Measurements from ENCODE around the gene PHPT1.

Gene PHPT1

GRCh38 chr9:136850866-136851775 lies 1.9 kb downstream of the PHPT1 start:
- TF ChIP-seq Cebpa-rat (IDR thresholded peaks at IDR 0.05), result no peak
- Histone ChIP-seq H3K4me1 (peaks cover 59% of the 10 kb centered on the region), H3K9me3 (peaks cover 3% of the 10 kb centered on the region; the same call in 1 of the 2 replicates)

GRCh38 chr9:136851941-136852663 lies 2.9 kb downstream of the PHPT1 start, which contains the start of gene MAMDC4:
Gene MAMDC4, plus strand, starts transcription at chr9:136852346. Its CDS starts 71 bp downstream, at chr9:136852417.
- H3K36me3 ChIP-seq, result peaks cover 26% of the 10 kb centered on the region
- no peaks in the 10 kb centered on the region for H3K9me3 ChIP-seq
- TF ChIP-seq Cebpa-rat (IDR thresholded peaks at IDR 0.05), result no peak
- H4K20me1 ChIP-seq, result peaks cover 53% of the 10 kb centered on the region
- H3K4me3 ChIP-seq, result no peak within 1 kb of the TSS
- no peak within 1 kb of the TSS for H3K27ac ChIP-seq
- no peak within 1 kb of the TSS for H3K4me2 ChIP-seq
- peaks cover 65% of the 10 kb centered on the region for H3K4me1 ChIP-seq
- peaks cover 8% of the 10 kb centered on the region; the same call in 1 of the 2 replicates for H3K27me3 ChIP-seq
- H3K9ac ChIP-seq, result no peak within 1 kb of the TSS; the same call in 1 of the 2 replicates

More at GRCh38 chr9:136850866-136851775, 1.9 kb downstream of the PHPT1 start:
- Histone ChIP-seq H3K27ac (no peak overlapping the region), H3K36me3 (peaks cover 22% of the 10 kb centered on the region), H3K9ac (no peak overlapping the region; the same call in 1 of the 2 replicates), H3K4me2 (peak overlapping the region; percentile 100; the same call in 1 of the 2 replicates), H3K27me3 (peaks cover 18% of the 10 kb centered on the region), H4K20me1 (peaks cover 43% of the 10 kb centered on the region), H3K4me3 (no peak overlapping the region)

- H3K27me3 ChIP-seq, result peaks cover 3% of the 10 kb centered on the region; the same call in 1 of the 2 replicates
- no peak overlapping the region for H3K4me2 ChIP-seq
- H3K9me3 ChIP-seq, result no peaks in the 10 kb centered on the region
- peaks cover 33% of the 10 kb centered on the region for H3K36me3 ChIP-seq
- no peak overlapping the region for H3K27ac ChIP-seq
- TF ChIP-seq Cebpa-rat (IDR thresholded peaks at IDR 0.05), result no peak
- no peak overlapping the region for H3K9ac ChIP-seq
- H4K20me1 ChIP-seq, result peaks cover 61% of the 10 kb centered on the region
- no peak overlapping the region for H3K4me3 ChIP-seq
- H3K4me1 ChIP-seq, result peaks cover 68% of the 10 kb centered on the region
Measured at GRCh38 chr9:136852664-136853595, 3.7 kb downstream of the PHPT1 start.

GRCh38 chr9:136853596-136854112 lies 4.4 kb downstream of the PHPT1 start:
- Histone ChIP-seq H3K4me3 (no peak overlapping the region), H4K20me1 (peaks cover 68% of the 10 kb centered on the region), H3K9me3 (no peaks in the 10 kb centered on the region), H3K27ac (0 out of 2 replicates have a peak overlapping the region, but pooled peaks have one; percentile 49), H3K9ac (no peak overlapping the region), H3K4me2 (peak overlapping the region; percentile 95), H3K36me3 (peaks cover 40% of the 10 kb centered on the region), H3K27me3 (no peaks in the 10 kb centered on the region), H3K4me1 (peaks cover 70% of the 10 kb centered on the region)
- no peak for TF ChIP-seq Cebpa-rat (IDR thresholded peaks at IDR 0.05)

GRCh38 chr9:136854113-136854841 lies 5.1 kb downstream of the PHPT1 start:
- Histone ChIP-seq H3K9me3 (no peaks in the 10 kb centered on the region), H3K36me3 (peaks cover 40% of the 10 kb centered on the region), H3K4me1 (peaks cover 76% of the 10 kb centered on the region)

GRCh38 chr9:136854842-136855460 lies 5.7 kb downstream of the PHPT1 start:
- Histone ChIP-seq H3K9me3 (no peaks in the 10 kb centered on the region), H3K27ac (0 out of 2 replicates have a peak overlapping the region, but pooled peaks have one; percentile 4), H4K20me1 (peaks cover 77% of the 10 kb centered on the region), H3K36me3 (peaks cover 40% of the 10 kb centered on the region), H3K27me3 (no peaks in the 10 kb centered on the region), H3K9ac (peak overlapping the region; percentile 38; the same call in 1 of the 2 replicates), H3K4me2 (peak overlapping the region; percentile 95), H3K4me1 (peaks cover 79% of the 10 kb centered on the region), H3K4me3 (no peak overlapping the region)
- TF ChIP-seq Cebpa-rat (IDR thresholded peaks at IDR 0.05), result no peak

More at GRCh38 chr9:136854113-136854841, 5.1 kb downstream of the PHPT1 start:
- no peak for TF ChIP-seq Cebpa-rat (IDR thresholded peaks at IDR 0.05)
- Histone ChIP-seq H3K9ac (peak overlapping the region; percentile 38; the same call in 1 of the 2 replicates), H3K27ac (0 out of 2 replicates have a peak overlapping the region, but pooled peaks have one; percentile 49), H3K27me3 (no peaks in the 10 kb centered on the region), H3K4me3 (no peak overlapping the region), H4K20me1 (peaks cover 74% of the 10 kb centered on the region), H3K4me2 (peak overlapping the region; percentile 95)

- H3K4me3 ChIP-seq, result no peak overlapping the region
- no peak for TF ChIP-seq Cebpa-rat (IDR thresholded peaks at IDR 0.05)
- peaks cover 79% of the 10 kb centered on the region for H3K4me1 ChIP-seq
- peaks cover 77% of the 10 kb centered on the region for H4K20me1 ChIP-seq
- peaks cover 36% of the 10 kb centered on the region for H3K36me3 ChIP-seq
- H3K9me3 ChIP-seq, result no peaks in the 10 kb centered on the region
- no peaks in the 10 kb centered on the region for H3K27me3 ChIP-seq
- H3K9ac ChIP-seq, result no peak overlapping the region
- H3K27ac ChIP-seq, result peak overlapping the region; percentile 53
- H3K4me2 ChIP-seq, result peak overlapping the region; percentile 95
Measured at GRCh38 chr9:136855461-136856078, 6.4 kb downstream of the PHPT1 start.
